Heart right ventricle (tissue), 16 donors: Measurements from ENCODE around the gene CHTF18. TPM values are rescaled to one million over a fixed set of nuclear protein-coding genes. Genes with fewer than 3 reads are reported as not detected.
"Not testable (repeated sequence)": the region's sequence is repeated elsewhere in the genome, so short reads cannot be mapped to it uniquely, and the experiment has no call there.

ENCODE experiments used
- ATAC-seq, 8 donors: fragments of 200-7000 bp; cut with Tn5 transposase; one replicate each; pipeline ENCODE4 v1.9.1; 2020; ENCODE audit warnings: mild to moderate bottlenecking in 8 of 8, moderate library complexity in 8 of 8, moderate number of reproducible peaks in 1 of 8
- DNase-seq, 2 donors: peaks; one replicate each; pipeline ENCODE4 v3.0.0-alpha.2; 2020
- H3K27ac ChIP-seq, 10 donors: fragments of 200-600 bp; sonication (generic) in 2 of 10; one replicate each; pipeline versions ENCODE4 v1.5.0 to v1.8.0; 2020 to 2022; ENCODE audit warnings: mild to moderate bottlenecking in 3 of 10
- H3K27me3 ChIP-seq, 7 donors: fragments of 200-600 bp; one replicate each; pipeline ENCODE4 v1.8.0; 2021 to 2022; ENCODE audit warnings: mild to moderate bottlenecking in 2 of 7
- H3K36me3 ChIP-seq, 9 donors: fragments of 200-600 bp; sonication (generic) in 1 of 9; one replicate each; pipeline versions ENCODE4 v1.5.0 to v1.8.0; 2020 to 2022; ENCODE audit warnings: mild to moderate bottlenecking in 2 of 9
- H3K4me1 ChIP-seq, 9 donors: fragments of 200-600 bp; sonication (generic) in 1 of 9; one replicate each; pipeline versions ENCODE4 v1.5.0 to v1.8.0; 2020 to 2022; ENCODE audit warnings: mild to moderate bottlenecking in 4 of 9
- H3K4me3 ChIP-seq, 10 donors: fragments of 200-600 bp; sonication (generic) in 2 of 10; one replicate each; pipeline versions ENCODE4 v1.5.0 to v1.8.0; 2020 to 2022; ENCODE audit warnings: mild to moderate bottlenecking in 7 of 10, moderate library complexity in 2 of 10
- H3K9me3 ChIP-seq, 11 donors: fragments of 200-600 bp in 10 of 11; sonication (generic) in 2 of 11; one replicate each; pipeline versions ENCODE4 v1.5.0 to v1.8.0; 2013 to 2022; ENCODE audit warnings: mild to moderate bottlenecking in 2 of 11, control low read depth in 1 of 11, moderate library complexity in 1 of 11
- WGBS, 2 donors: extraction: QIAGEN DNeasy Blood & Tissue Kit; methylation state at CpG; one replicate each; pipeline ENCODE4 v1.1.7; 2013; ENCODE audit warnings: inconsistent platforms in 1 of 2; 5-methylcytosine and 5-hydroxymethylcytosine counted together
- intact Hi-C, 10 donors: fragments of 100-400 bp; cut with DNase I; formaldehyde crosslinking; loops; one replicate each; pipeline versions ENCODE4 v1.11.1 to v1.14.2; 2022
- polyA plus RNA-seq, 2 donors: library from polyadenylated mRNA; stranded (reverse); fragments of 200-250 nt; gene quantifications; one replicate each; pipeline ENCODE4 v1.2.3, GENCODE V29; 2013
- total RNA-seq, 10 donors: library from RNA; stranded (reverse); fragmentation: NEBNext Ultra II Directional in 3 of 10; extraction: Animal tissue kit (Norgen Biotek cat#: 25700) in 3 of 10; gene quantifications; one replicate each; pipeline versions ENCODE4 v1.2.1 to v1.2.4, GENCODE V29; 2021 to 2023
- TF ChIP-seq, protein P1 (sequence below), 9 donors: fragments of 200-600 bp; sonication (generic) in 2 of 9; IDR thresholded peaks; one replicate each; pipeline versions ENCODE4 v1.5.0 to v1.8.0; 2021 to 2022; ENCODE audit warnings: antibody characterized with exemption in 9 of 9, mild to moderate bottlenecking in 5 of 9, moderate library complexity in 1 of 9
- donor health status: Arrhythmogenic right ventricular cardiomyopathy.
- donor health status: ischemic (EF 13 %, LVEDD 7.1; RV severe dilation, severe dysfunction).
- donor health status: healthy with polysubstance abuse.
- donor health status: DM: no; HTN: yes; CAD: no.
- donor health status: DM: no; HTN: no; CAD: no.
- donor health status: ischemic (EF 25% LVEDD 6.9; RV normal size, moderate dysfunction).
- donor health status: ischemic (EF 25% LVEDD 5.7; RV mildly dilated, moderate dysfunction).
- donor health status: healthy.
- donor health status: DM: yes; HTN: yes; CAD: no.
- donor health status: Ischemic cardiomyopathy.
- donor health status: ischemic (EF 35%, LVEDD 5.7; RV mildly dilated, moderate dysfunction).
- donor health status: nonischemic (EF 11% LVEDD 7.7; RV severe dilation, severe dysfunction).
- donor health status: DM: yes; HTN: yes; CAD: no.
- donor health status: PGD.
- donor health status: ischemic (EF 29% LVEDD 5.4; RV normal size, mild dysfunction).
- donor health status: nonischemic (EF 23%, LVEDD 6.1; RV moderate dilation, normal function).

Gene CHTF18
- total and polyA plus RNA-seq, 12 donors: 2.8 to 8.2 (median 5.8) TPM

DNA sequence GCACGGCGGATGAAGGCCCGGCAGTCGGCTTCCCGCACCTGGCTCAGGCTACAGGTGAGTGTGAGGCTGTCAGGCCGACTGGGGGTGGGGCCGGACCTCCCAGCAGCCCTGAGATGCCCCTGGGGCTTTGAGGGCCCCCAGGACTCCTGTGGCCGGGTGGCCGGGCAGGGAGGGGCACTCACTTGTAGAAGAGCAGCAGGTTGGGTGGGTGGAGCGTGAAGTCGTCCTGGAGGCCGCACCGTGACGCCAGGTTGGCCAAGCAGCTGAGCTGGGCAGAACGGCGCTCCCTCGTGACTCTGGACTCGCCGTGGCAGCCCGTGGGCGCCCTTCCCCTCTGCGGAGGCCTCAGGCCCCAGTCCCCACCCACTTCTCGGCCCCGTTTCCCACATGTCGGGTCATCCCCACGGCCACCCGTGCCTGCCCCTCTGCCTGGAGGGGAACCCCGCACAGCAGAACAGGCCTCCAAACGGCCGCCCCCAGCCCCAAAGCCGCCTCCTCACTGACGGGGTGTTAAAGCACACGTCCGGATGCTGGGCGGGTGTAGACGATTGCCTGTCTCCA is 13.1 kb upstream of the CHTF18 start:
- peaks cover 0 to 39% (median 20%) of the 10 kb centered on the region in 7 donors for H3K27me3 ChIP-seq
- H3K4me1 ChIP-seq: no peaks in the 10 kb centered on the region
- no peaks in the 10 kb centered on the region for H3K9me3 ChIP-seq
- intact Hi-C loops: no loop called here
- 79% methylated on average over 33 to 36 of the region's 36 CpGs for WGBS, 2 donors
- TF ChIP-seq, protein P1, sequence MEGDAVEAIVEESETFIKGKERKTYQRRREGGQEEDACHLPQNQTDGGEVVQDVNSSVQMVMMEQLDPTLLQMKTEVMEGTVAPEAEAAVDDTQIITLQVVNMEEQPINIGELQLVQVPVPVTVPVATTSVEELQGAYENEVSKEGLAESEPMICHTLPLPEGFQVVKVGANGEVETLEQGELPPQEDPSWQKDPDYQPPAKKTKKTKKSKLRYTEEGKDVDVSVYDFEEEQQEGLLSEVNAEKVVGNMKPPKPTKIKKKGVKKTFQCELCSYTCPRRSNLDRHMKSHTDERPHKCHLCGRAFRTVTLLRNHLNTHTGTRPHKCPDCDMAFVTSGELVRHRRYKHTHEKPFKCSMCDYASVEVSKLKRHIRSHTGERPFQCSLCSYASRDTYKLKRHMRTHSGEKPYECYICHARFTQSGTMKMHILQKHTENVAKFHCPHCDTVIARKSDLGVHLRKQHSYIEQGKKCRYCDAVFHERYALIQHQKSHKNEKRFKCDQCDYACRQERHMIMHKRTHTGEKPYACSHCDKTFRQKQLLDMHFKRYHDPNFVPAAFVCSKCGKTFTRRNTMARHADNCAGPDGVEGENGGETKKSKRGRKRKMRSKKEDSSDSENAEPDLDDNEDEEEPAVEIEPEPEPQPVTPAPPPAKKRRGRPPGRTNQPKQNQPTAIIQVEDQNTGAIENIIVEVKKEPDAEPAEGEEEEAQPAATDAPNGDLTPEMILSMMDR (IDR thresholded peaks at IDR 0.05): no peak
- ATAC-seq (no peak), DNase-seq (no peak)
- H3K4me3 ChIP-seq: no peak overlapping the region
- H3K36me3 ChIP-seq: no peaks in the 10 kb centered on the region
- H3K27ac ChIP-seq: no peak overlapping the region

DNA sequence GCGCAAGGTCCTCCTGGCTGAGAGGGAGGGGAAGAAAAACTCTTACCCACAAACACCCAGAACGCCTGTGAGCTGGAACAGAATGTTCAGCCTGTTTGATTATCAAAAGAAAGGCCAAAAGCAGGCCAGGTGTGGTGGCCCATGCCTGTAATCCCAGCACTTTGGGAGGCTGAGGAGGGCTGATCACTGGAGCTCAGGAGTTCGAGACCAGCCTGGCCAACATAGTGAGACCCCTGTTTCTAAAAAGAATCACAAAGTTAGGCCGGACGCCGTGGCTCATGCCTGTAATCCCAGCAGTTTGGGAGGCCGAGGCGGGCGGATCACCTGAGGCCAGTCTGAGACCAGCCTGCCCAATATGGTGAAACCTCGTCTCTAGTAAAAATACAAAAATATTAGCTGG is 12.1 kb upstream of the CHTF18 start:
- ATAC-seq, H3K4me1 ChIP-seq, H3K27ac ChIP-seq, H3K9me3 ChIP-seq, DNase-seq, H3K36me3 ChIP-seq, H3K4me3 ChIP-seq, intact Hi-C loops: not testable (repeated sequence)
- H3K27me3 ChIP-seq: peaks cover 0 to 43% (median 25%) of the 10 kb centered on the region in 7 donors
- 87 to 93% methylated on average over 9 to 10 of the region's 10 CpGs for WGBS, 2 donors

DNA sequence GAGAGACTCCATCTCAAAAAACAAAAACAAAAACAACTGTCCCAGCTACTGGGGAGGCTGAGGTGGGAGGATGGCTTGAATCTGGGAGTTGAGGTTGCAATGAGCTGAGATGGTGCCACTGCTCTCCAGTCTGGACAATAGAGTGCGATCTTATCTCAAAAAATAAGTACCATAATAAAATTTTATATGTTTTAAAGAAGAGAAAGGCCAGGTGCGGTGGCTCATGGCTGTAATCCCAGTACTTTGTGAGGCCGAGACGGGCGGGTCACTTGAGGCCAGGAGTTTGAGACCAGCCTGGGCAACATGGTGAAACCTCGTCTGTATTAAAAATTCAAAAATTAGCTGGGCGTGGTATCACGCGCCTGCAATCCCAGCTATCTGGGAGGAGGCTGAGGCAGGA is 11.6 kb upstream of the CHTF18 start:
- H3K4me3 ChIP-seq: no peak overlapping the region
- H3K9me3 ChIP-seq: no peaks in the 10 kb centered on the region
- H3K4me1 ChIP-seq: no peaks in the 10 kb centered on the region
- DNase-seq: no peak
- TF ChIP-seq, protein P1 (IDR thresholded peaks at IDR 0.05): no peak
- no peak for ATAC-seq
- peaks cover 0 to 48% (median 29%) of the 10 kb centered on the region in 7 donors for H3K27me3 ChIP-seq
- no peak overlapping the region for H3K27ac ChIP-seq
- WGBS, 2 donors: 91 to 94% methylated on average over 9 of the region's 9 CpGs
- H3K36me3 ChIP-seq: no peaks in the 10 kb centered on the region
- intact Hi-C loops: no loop called here

DNA sequence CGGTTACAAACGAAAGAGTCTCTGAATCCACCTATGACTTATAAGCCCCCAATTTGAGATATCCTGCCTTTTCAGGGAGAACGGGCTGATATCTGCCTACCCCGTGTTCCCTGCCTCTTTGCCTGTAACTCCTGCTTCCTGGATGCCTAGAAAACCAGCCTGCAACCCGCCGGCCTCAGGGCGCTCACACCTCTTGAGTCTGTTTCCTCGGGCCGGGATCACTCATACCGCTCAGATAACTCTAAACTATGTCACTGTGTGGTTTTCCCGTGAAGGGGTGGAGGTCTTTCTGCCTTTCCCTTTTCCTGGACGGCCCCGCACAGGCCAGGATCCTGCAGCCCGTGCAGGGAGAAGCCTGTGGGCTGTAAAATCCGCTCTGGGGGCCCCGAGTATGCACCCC is 10.6 kb upstream of the CHTF18 start:
- H3K27me3 ChIP-seq: peaks cover 4 to 58% (median 39%) of the 10 kb centered on the region in 7 donors
- DNase-seq (no peak), ATAC-seq (no peak)
- 17 to 21% methylated on average over 16 of the region's 16 CpGs for WGBS, 2 donors
- intact Hi-C loops: no loop called here
- no peak overlapping the region for H3K27ac ChIP-seq
- no peaks in the 10 kb centered on the region for H3K36me3 ChIP-seq
- TF ChIP-seq, protein P1 (IDR thresholded peaks at IDR 0.05): no peak
- H3K4me1 ChIP-seq: no peaks in the 10 kb centered on the region
- no peak overlapping the region for H3K4me3 ChIP-seq
- no peaks in the 10 kb centered on the region for H3K9me3 ChIP-seq

DNA sequence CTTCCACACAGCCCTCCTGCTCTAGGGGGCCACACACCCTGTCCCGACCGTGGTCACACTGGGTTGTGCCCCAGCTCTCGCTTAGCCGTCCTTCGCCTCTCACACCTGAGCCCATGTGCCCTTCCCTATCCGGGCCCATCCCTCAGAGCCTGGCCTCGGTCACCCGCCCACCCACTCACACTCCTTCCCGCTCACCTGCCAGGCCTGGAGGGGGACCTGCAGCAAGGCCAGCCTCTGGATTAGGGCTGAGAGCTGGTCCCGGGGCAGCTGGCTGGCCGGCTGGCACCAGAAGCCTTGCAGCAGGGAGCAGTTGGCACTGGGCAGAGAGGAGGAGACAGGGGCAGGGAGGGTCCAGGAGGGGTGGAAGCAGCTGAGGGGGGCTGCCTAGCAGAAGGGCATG is 10.0 kb upstream of the CHTF18 start:
- intact Hi-C loops: no loop called here
- H3K4me3 ChIP-seq: no peak overlapping the region
- H3K27me3 ChIP-seq: peaks cover 4 to 63% (median 45%) of the 10 kb centered on the region in 7 donors
- H3K9me3 ChIP-seq: no peaks in the 10 kb centered on the region
- DNase-seq (no peak), ATAC-seq (no peak)
- WGBS, 2 donors: 77 to 78% methylated on average over 11 of the region's 11 CpGs
- H3K36me3 ChIP-seq: no peaks in the 10 kb centered on the region
- peaks cover 0 to 2% (median under 1%) of the 10 kb centered on the region in 9 donors for H3K4me1 ChIP-seq
- no peak overlapping the region for H3K27ac ChIP-seq
- TF ChIP-seq, protein P1 (IDR thresholded peaks at IDR 0.05): no peak
